H9 (cell line): ENCODE measurements around the gene SHMT2. TPM values are rescaled to one million over a fixed set of nuclear protein-coding genes. Genes with fewer than 3 reads are reported as not detected.

Experiments used
- DNase-seq: peaks from one replicate; pipeline ENCODE4 v3.0.0-alpha.2; 2017
- H2AFZ ChIP-seq: one replicate; pipeline ENCODE4 v1.6.1; 2013; ENCODE audit warnings: mild to moderate bottlenecking, low read length, control low read depth, moderate library complexity
- H2AK5ac ChIP-seq: 2 replicates; pipeline ENCODE4 v1.6.1; 2013; ENCODE audit warnings: low read length, control low read depth, mixed read lengths; ENCODE audit not compliant: insufficient read length
- H2BK120ac ChIP-seq: one replicate; pipeline ENCODE4 v1.6.1; 2013; ENCODE audit warnings: low read depth, mild to moderate bottlenecking, low read length, control low read depth, inconsistent platforms; ENCODE audit not compliant: poor library complexity, severe bottlenecking
- H2BK12ac ChIP-seq: 2 replicates; pipeline ENCODE4 v1.6.1; 2013; ENCODE audit warnings: low read length, control low read depth, mixed read lengths, low read depth; ENCODE audit not compliant: insufficient read length
- H2BK15ac ChIP-seq: 2 replicates; pipeline ENCODE4 v1.6.1; 2013; ENCODE audit warnings: low read depth, low read length, control low read depth
- H2BK20ac ChIP-seq: one replicate; pipeline ENCODE4 v1.6.1; 2013; ENCODE audit warnings: low read depth, mild to moderate bottlenecking, low read length, control low read depth, inconsistent platforms; ENCODE audit not compliant: poor library complexity, severe bottlenecking
- H2BK5ac ChIP-seq: 2 replicates; pipeline ENCODE4 v1.6.1; 2013; ENCODE audit warnings: low read length, control low read depth, mixed read lengths; ENCODE audit not compliant: insufficient read length
- H3K14ac ChIP-seq: 2 replicates; pipeline ENCODE4 v1.6.1; 2013; ENCODE audit warnings: low read length, control low read depth; ENCODE audit not compliant: insufficient read depth
- H3K18ac ChIP-seq: 2 replicates; pipeline ENCODE4 v1.6.1; 2013; ENCODE audit warnings: low read depth, mild to moderate bottlenecking, mixed read lengths, low read length, control low read depth; ENCODE audit not compliant: insufficient read length
- H3K23ac ChIP-seq: 2 replicates; pipeline ENCODE4 v1.6.1; 2013; ENCODE audit warnings: low read length, control low read depth, mixed read lengths, low read depth; ENCODE audit not compliant: insufficient read length
- H3K23me2 ChIP-seq: 2 replicates; pipeline ENCODE4 v1.6.1; 2013; ENCODE audit warnings: low read depth, mild to moderate bottlenecking, mixed read lengths, low read length, control low read depth; ENCODE audit not compliant: insufficient read length, poor library complexity, severe bottlenecking
- H3K27ac ChIP-seq: 2 replicates; pipeline ENCODE4 v1.5.1; 2013; ENCODE audit warnings: low read length, control low read depth, mixed read lengths, low read depth; ENCODE audit not compliant: insufficient read length
- H3K27me3 ChIP-seq: 2 replicates; pipeline ENCODE4 v1.6.1; 2013; ENCODE audit warnings: low read length, control low read depth, inconsistent platforms; ENCODE audit not compliant: insufficient read depth
- H3K4ac ChIP-seq: 2 replicates; pipeline ENCODE4 v1.6.1; 2013; ENCODE audit warnings: low read depth, mild to moderate bottlenecking, control low read depth, inconsistent platforms, low read length, moderate library complexity
- H3K4me1 ChIP-seq: 2 replicates; pipeline ENCODE4 v1.6.1; 2013; ENCODE audit warnings: low read length, control low read depth, inconsistent platforms; ENCODE audit not compliant: insufficient read depth
- H3K4me2 ChIP-seq: 2 replicates; pipeline ENCODE4 v1.6.1; 2013; ENCODE audit warnings: low read length, control low read depth, mixed read lengths; ENCODE audit not compliant: insufficient read length, insufficient read depth
- H3K56ac ChIP-seq: 2 replicates; pipeline ENCODE4 v1.6.1; 2013; ENCODE audit warnings: low read depth, mild to moderate bottlenecking, mixed read lengths, low read length, control low read depth; ENCODE audit not compliant: insufficient read length
- H3K79me1 ChIP-seq: 2 replicates; pipeline ENCODE4 v1.6.1; 2013; ENCODE audit warnings: low read depth, mild to moderate bottlenecking, moderate library complexity, low read length, control low read depth, inconsistent platforms; ENCODE audit not compliant: insufficient read depth, poor library complexity, severe bottlenecking
- H3K79me2 ChIP-seq: 2 replicates; pipeline ENCODE4 v1.6.1; 2013; ENCODE audit warnings: low read length, control low read depth, inconsistent platforms; ENCODE audit not compliant: insufficient read depth
- H3K9ac ChIP-seq: 2 replicates; pipeline ENCODE4 v1.6.1; 2013; ENCODE audit warnings: low read length, control low read depth, mixed read lengths; ENCODE audit not compliant: insufficient read length; ENCODE audit errors: extremely low read depth
- H3K9me3 ChIP-seq: one replicate; pipeline ENCODE4 v1.6.1; 2013; ENCODE audit warnings: low read depth, low read length, inconsistent platforms; ENCODE audit not compliant: control insufficient read depth
- H3T11ph ChIP-seq: one replicate; pipeline ENCODE4 v1.6.1; 2013; ENCODE audit warnings: mild to moderate bottlenecking, low read length, control low read depth, inconsistent platforms
- H4K20me1 ChIP-seq: one replicate; pipeline ENCODE4 v1.6.1; 2013; ENCODE audit not compliant: control insufficient read depth, insufficient read length, insufficient read depth
- H4K5ac ChIP-seq: 2 replicates; pipeline ENCODE4 v1.6.1; 2013; ENCODE audit warnings: low read depth, mild to moderate bottlenecking, mixed read lengths, low read length, control low read depth; ENCODE audit not compliant: insufficient read length
- H4K8ac ChIP-seq: replicated peaks from 2 replicates; pipeline ENCODE4 v1.6.1; 2013; ENCODE audit warnings: low read length, control low read depth, mixed read lengths, low read depth; ENCODE audit not compliant: insufficient read length
- H4K91ac ChIP-seq: 2 replicates; pipeline ENCODE4 v1.6.1; 2013; ENCODE audit warnings: low read depth, mild to moderate bottlenecking, moderate library complexity, mixed read lengths, low read length, control low read depth; ENCODE audit not compliant: insufficient read length
- H3K27ac Mint-ChIP-seq, 3 experiments: 2 replicates in 2 of 3; 3 replicates in 1 of 3; pipeline ENCODE4 v1.8.0; 2020 to 2021; ENCODE audit warnings: mixed read lengths in 3 of 3, mild to moderate bottlenecking in 1 of 3, moderate library complexity in 1 of 3
- H3K27me3 Mint-ChIP-seq: 2 replicates; pipeline ENCODE4 v1.8.0; 2021; ENCODE audit warnings: low read depth, mild to moderate bottlenecking, moderate library complexity, mixed read lengths
- H3K36me3 Mint-ChIP-seq, 3 experiments: 2 replicates in 2 of 3; 3 replicates in 1 of 3; pipeline ENCODE4 v1.8.0; 2020 to 2021; ENCODE audit warnings: low read depth in 3 of 3, mixed read lengths in 3 of 3; ENCODE audit not compliant: insufficient read depth in 1 of 3
- H3K4me1 Mint-ChIP-seq, 2 experiments: 2 replicates each; pipeline ENCODE4 v1.8.0; 2020; ENCODE audit warnings: mixed read lengths in 2 of 2
- H3K4me3 Mint-ChIP-seq, 2 experiments: 2 replicates in 1 of 2; 3 replicates in 1 of 2; pipeline ENCODE4 v1.8.0; 2020 to 2021; ENCODE audit warnings: mild to moderate bottlenecking in 2 of 2, mixed read lengths in 2 of 2, moderate library complexity in 1 of 2
- H3K9me3 Mint-ChIP-seq, 2 experiments: 2 replicates in 1 of 2; 3 replicates in 1 of 2; pipeline ENCODE4 v1.8.0; 2020; ENCODE audit warnings: mild to moderate bottlenecking in 2 of 2, mixed read lengths in 2 of 2, moderate library complexity in 1 of 2
- WGBS: extraction: QIAGEN DNeasy Blood & Tissue Kit; methylation state at CpG from one replicate; pipeline ENCODE4 v1.1.7; 2013; ENCODE audit warnings: missing lambda C conversion rate, low lambda C conversion rate, mixed read lengths; ENCODE audit not compliant: insufficient read length; ENCODE audit errors: extremely low coverage; 5-methylcytosine and 5-hydroxymethylcytosine counted together
- total RNA-seq: library from RNA; stranded (reverse); gene quantifications from 2 replicates; pipeline ENCODE4 v1.2.1, GENCODE V29; 2021
- TF ChIP-seq, protein P1 (sequence below): fragments of 200-600 bp; sonication (generic); conservative IDR thresholded peaks from 3 replicates; pipeline ENCODE4 v1.8.0; 2021; ENCODE audit warnings: antibody characterized with exemption, mild to moderate bottlenecking

The SHMT2 gene
- total RNA-seq, 1 experiment from 2014 or later, result 260 TPM

DNA sequence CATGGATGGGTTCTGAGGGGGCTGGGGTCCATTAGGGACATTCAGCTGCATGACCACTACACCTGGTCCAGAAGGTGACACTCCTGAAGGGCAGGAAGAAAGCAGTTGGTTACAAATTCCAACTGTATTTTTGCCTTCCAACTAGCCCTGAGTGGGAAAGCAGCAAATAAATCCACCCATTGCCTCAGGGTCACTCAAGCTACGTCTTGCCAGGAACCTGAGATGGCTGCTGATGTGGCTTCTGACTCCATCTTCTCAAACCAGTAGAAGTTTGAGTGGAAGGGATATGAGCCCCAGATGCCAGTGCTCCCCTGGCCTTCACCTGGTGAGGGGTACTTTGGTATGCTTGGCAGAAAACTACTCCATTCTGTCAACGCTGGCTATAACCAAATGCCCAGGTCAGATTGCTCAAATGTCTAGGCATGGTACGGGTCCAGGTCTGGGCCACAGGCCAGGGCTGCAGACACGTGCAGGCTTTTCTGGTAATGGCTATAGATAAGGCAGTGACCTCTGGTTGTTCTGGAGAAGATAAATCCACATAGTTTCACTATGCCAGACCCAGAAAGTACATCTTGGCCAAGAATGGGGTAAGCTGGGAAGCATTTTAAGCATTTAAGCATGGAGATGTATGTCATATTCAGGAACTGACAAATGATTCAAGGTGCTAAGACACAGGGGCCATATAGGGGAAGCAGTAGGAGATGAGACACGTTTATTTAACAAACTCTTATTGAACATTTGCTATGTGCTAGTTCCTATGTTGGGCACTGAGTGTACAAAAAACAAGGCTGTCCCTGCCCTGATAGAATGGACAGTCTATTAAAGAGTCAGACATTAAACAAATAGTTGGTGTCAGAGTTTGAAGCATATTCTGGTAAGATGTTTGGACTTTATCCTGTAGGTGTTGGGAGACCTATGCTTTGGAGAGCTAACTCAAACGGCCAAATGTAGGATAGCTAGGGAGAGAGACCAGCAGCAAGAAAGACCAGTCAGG is 29.8 kb downstream of the SHMT2 start:
- Histone ChIP-seq H3K9ac (no peak overlapping the region), H2AFZ (no peak overlapping the region), H2BK12ac (no peak overlapping the region), H4K8ac (no peak overlapping the region), H3K9me3 (no peaks in the 10 kb centered on the region), H2BK20ac (no peak overlapping the region), H3K27ac (no peak overlapping the region), H4K91ac (no peak overlapping the region), H3K79me2 (no peaks in the 10 kb centered on the region), H3K14ac (no peak overlapping the region), H3T11ph (no peak overlapping the region), H3K56ac (no peak overlapping the region), H3K4ac (no peak overlapping the region), H2BK120ac (no peak overlapping the region), H3K18ac (no peak overlapping the region), H4K5ac (no peak overlapping the region), H3K23me2 (no peaks in the 10 kb centered on the region), H3K23ac (no peak overlapping the region), H3K79me1 (no peaks in the 10 kb centered on the region), H3K27me3 (no peaks in the 10 kb centered on the region), H2BK15ac (no peak overlapping the region), H2BK5ac (no peak overlapping the region), H2AK5ac (no peak overlapping the region), H3K4me2 (no peak overlapping the region), H4K20me1 (no peaks in the 10 kb centered on the region), H3K4me1 (no peaks in the 10 kb centered on the region; the same call in 1 of the 2 replicates)
- no CpG with 5 or more reads among the region's 6 CpGs for WGBS
- Mint-ChIP-seq H3K36me3 (peaks cover 0 to 43% (median 24%) of the 10 kb centered on the region in 3 experiments; a peak in 6 of 7 replicates), H3K27me3 (no peaks in the 10 kb centered on the region), H3K9me3 (no peaks in the 10 kb centered on the region), H3K4me3 (no peak overlapping the region), H3K4me1 (peaks cover 12 to 23% of the 10 kb centered on the region in 2 experiments), H3K27ac (no peak overlapping the region)
- TF ChIP-seq, protein P1, sequence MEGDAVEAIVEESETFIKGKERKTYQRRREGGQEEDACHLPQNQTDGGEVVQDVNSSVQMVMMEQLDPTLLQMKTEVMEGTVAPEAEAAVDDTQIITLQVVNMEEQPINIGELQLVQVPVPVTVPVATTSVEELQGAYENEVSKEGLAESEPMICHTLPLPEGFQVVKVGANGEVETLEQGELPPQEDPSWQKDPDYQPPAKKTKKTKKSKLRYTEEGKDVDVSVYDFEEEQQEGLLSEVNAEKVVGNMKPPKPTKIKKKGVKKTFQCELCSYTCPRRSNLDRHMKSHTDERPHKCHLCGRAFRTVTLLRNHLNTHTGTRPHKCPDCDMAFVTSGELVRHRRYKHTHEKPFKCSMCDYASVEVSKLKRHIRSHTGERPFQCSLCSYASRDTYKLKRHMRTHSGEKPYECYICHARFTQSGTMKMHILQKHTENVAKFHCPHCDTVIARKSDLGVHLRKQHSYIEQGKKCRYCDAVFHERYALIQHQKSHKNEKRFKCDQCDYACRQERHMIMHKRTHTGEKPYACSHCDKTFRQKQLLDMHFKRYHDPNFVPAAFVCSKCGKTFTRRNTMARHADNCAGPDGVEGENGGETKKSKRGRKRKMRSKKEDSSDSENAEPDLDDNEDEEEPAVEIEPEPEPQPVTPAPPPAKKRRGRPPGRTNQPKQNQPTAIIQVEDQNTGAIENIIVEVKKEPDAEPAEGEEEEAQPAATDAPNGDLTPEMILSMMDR, result no peak
- no peak for DNase-seq
